ENCODE data around the gene TLN1.

Gene TLN1

GRCh38 chr9:35771943-35772342, 39.9 kb upstream of the TLN1 start:
- no peak for DNase-seq (ENCODE audit: low read depth)
- no peak overlapping the region for H3K4me3 ChIP-seq (replicated peaks; ENCODE audit: low read depth, low read length)
- TF ChIP-seq CTCF (IDR thresholded peaks at IDR 0.05; ENCODE audit: low read length, missing control alignments) = no peak

GRCh38 chr9:35771534-35771933, 39.5 kb upstream of the TLN1 start:
- TF ChIP-seq CTCF (IDR thresholded peaks at IDR 0.05; ENCODE audit: low read length, missing control alignments) = no peak
- no peak overlapping the region for H3K4me3 ChIP-seq (replicated peaks; ENCODE audit: low read depth, low read length)
- DNase-seq (ENCODE audit: low read depth) = peak; percentile 57

GRCh38 chr9:35771075-35771433, 39.1 kb upstream of the TLN1 start:
- DNase-seq (ENCODE audit: low read depth) = no peak
- no peak for TF ChIP-seq CTCF (IDR thresholded peaks at IDR 0.05; ENCODE audit: low read length, missing control alignments)
- no peak overlapping the region for H3K4me3 ChIP-seq (replicated peaks; ENCODE audit: low read depth, low read length)

GRCh38 chr9:35769763-35770162, 37.8 kb upstream of the TLN1 start:
- no peak for TF ChIP-seq CTCF (IDR thresholded peaks at IDR 0.05; ENCODE audit: low read length, missing control alignments)
- DNase-seq (ENCODE audit: low read depth) = no peak

GRCh38 chr9:35767458-35767857, 35.5 kb upstream of the TLN1 start:
- no peak for TF ChIP-seq CTCF (IDR thresholded peaks at IDR 0.05; ENCODE audit: low read length, missing control alignments)
- no peak overlapping the region for H3K4me3 ChIP-seq (replicated peaks; ENCODE audit: low read depth, low read length)
- no peak for DNase-seq (ENCODE audit: low read depth)

More at GRCh38 chr9:35769763-35770162, 37.8 kb upstream of the TLN1 start:
- H3K4me3 ChIP-seq (replicated peaks; ENCODE audit: low read depth, low read length) = no peak overlapping the region

GRCh38 chr9:35766997-35767396, 35.0 kb upstream of the TLN1 start:
- no peak for TF ChIP-seq CTCF (IDR thresholded peaks at IDR 0.05; ENCODE audit: low read length, missing control alignments)
- DNase-seq (ENCODE audit: low read depth) = no peak
- no peak overlapping the region for H3K4me3 ChIP-seq (replicated peaks; ENCODE audit: low read depth, low read length)

- no peak overlapping the region for H3K4me3 ChIP-seq (replicated peaks; ENCODE audit: low read depth, low read length)
- DNase-seq (ENCODE audit: low read depth) = no peak
- TF ChIP-seq CTCF (IDR thresholded peaks at IDR 0.05; ENCODE audit: low read length, missing control alignments) = no peak
Measured at GRCh38 chr9:35763803-35764202, 31.8 kb upstream of the TLN1 start.

Measured in fibroblast of pulmonary artery (primary cell).